HG02885 (cell line): ENCODE measurements around the gene HTR1D.
"Not testable (repeated sequence)": the region's sequence is repeated elsewhere in the genome, so short reads cannot be mapped to it uniquely, and the experiment has no call there.

Experiments used
- ATAC-seq: cut with Tn5 transposase; IDR thresholded peaks from one replicate; pipeline ENCODE4 v1.9.1; 2021; ENCODE audit warnings: mild to moderate bottlenecking; ENCODE audit not compliant: unreplicated experiment, poor library complexity

Gene HTR1D

GRCh38 chr1:23217421-23218115 is at the start of gene HTR1D:
Gene HTR1D, minus strand, starts transcription at chr1:23217502. Its CDS starts 23,283 bp downstream, at chr1:23194219.
- no peak for ATAC-seq

GRCh38 chr1:23263380-23263887 is 46.1 kb upstream of the HTR1D start:
- ATAC-seq = no peak

GRCh38 chr1:23258082-23258481 is 40.8 kb upstream of the HTR1D start:
- ATAC-seq = not testable (repeated sequence)

GRCh38 chr1:23257371-23257770 is 40.1 kb upstream of the HTR1D start:
- ATAC-seq = not testable (repeated sequence)

GRCh38 chr1:23254584-23254983 is 37.3 kb upstream of the HTR1D start:
- ATAC-seq = no peak

- ATAC-seq = no peak
These were observed 34.5 kb upstream of the HTR1D start for GRCh38 chr1:23251812-23252211.

- no peak for ATAC-seq
These were observed 32.6 kb upstream of the HTR1D start for GRCh38 chr1:23249787-23250454.

- no peak for ATAC-seq
These were observed 30.0 kb upstream of the HTR1D start for GRCh38 chr1:23247276-23247675.

- no peak for ATAC-seq
These were observed 29.0 kb upstream of the HTR1D start for GRCh38 chr1:23246274-23246673.

- no peak for ATAC-seq
These were observed 27.0 kb upstream of the HTR1D start for GRCh38 chr1:23244256-23244761.

- ATAC-seq = no peak
These were observed 25.1 kb upstream of the HTR1D start for GRCh38 chr1:23242414-23242813.

- no peak for ATAC-seq
These were observed 22.5 kb upstream of the HTR1D start for GRCh38 chr1:23239638-23240295.

GRCh38 chr1:23238565-23238964 is 21.3 kb upstream of the HTR1D start:
- no peak for ATAC-seq

- no peak for ATAC-seq
These were observed 20.2 kb upstream of the HTR1D start for GRCh38 chr1:23237508-23237907.

GRCh38 chr1:23227806-23228205 is 10.5 kb upstream of the HTR1D start:
- ATAC-seq = no peak

GRCh38 chr1:23224739-23225648 is 7.7 kb upstream of the HTR1D start:
- ATAC-seq = no peak

- ATAC-seq = not testable (repeated sequence)
These were observed 6.7 kb upstream of the HTR1D start for GRCh38 chr1:23223963-23224362.

GRCh38 chr1:23223490-23223951 is 6.2 kb upstream of the HTR1D start:
- not testable (repeated sequence) for ATAC-seq

- ATAC-seq = no peak
These were observed 5.4 kb upstream of the HTR1D start for GRCh38 chr1:23222742-23223141.

- ATAC-seq = no peak
These were observed 5.0 kb upstream of the HTR1D start for GRCh38 chr1:23222331-23222730.
